ENCODE data around the gene GHRL.
"Not testable (repeated sequence)": the region's sequence is repeated elsewhere in the genome, so short reads cannot be mapped to it uniquely, and the experiment has no call there.

GHRL gene

GRCh38 chr3:10274601-10275000 is 18.1 kb downstream of the GHRL start:
- in situ Hi-C loops (cut with HindIII; ENCODE audit: low sequenced_read_pairs) = no loop called here
- no peak for DNase-seq (ENCODE audit: low read depth, low spot score)
- no peak for TF ChIP-seq CTCF (IDR thresholded peaks at IDR 0.05; ENCODE audit: low read depth, low read length)
- H3K4me3 ChIP-seq (ENCODE audit: low read depth, low read length) = no peak overlapping the region

DNA sequence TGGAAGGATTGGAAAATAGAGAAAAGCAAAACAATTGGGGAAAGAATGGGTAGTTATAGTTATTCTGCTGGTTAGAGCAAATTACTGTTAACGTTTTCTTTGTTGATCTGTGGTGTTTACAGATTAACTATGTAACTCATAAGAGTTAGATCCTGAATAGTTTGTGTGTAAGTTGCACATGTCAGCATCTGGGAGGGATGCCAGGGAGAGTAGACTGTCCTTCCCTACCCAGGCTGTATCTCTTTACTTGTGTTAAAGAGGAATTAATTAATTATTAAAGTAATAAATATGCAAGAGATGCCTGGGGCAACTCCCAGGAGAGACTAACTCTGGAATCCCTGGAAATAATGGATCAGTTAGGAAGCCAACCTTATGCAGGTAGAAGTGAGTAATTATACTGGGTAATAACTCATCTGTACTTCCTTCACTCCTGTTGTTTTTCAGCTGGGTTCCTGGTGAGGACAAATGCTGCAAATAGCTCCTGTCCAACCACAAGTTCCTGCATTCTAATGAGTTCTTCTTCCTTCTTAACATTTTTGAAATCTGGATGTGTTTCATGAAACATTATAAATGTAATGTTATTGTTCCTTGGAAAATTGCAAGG is 18.9 kb downstream of the GHRL start:
- in situ Hi-C loops (cut with HindIII; ENCODE audit: low sequenced_read_pairs) = no loop called here
- DNase-seq (ENCODE audit: low read depth, low spot score) = no peak
- TF ChIP-seq CTCF (IDR thresholded peaks at IDR 0.05; ENCODE audit: low read depth, low read length) = no peak
- H3K4me3 ChIP-seq (ENCODE audit: low read depth, low read length) = no peak overlapping the region

- DNase-seq (ENCODE audit: low read depth, low spot score) = no peak
- TF ChIP-seq CTCF (IDR thresholded peaks at IDR 0.05; ENCODE audit: low read depth, low read length) = no peak
- no peak overlapping the region for H3K4me3 ChIP-seq (ENCODE audit: low read depth, low read length)
- in situ Hi-C loops (cut with HindIII; ENCODE audit: low sequenced_read_pairs) = no loop called here
Observed at GRCh38 chr3:10272977-10273376, 19.8 kb downstream of the GHRL start.

- DNase-seq (ENCODE audit: low read depth, low spot score); H3K4me3 ChIP-seq (ENCODE audit: low read depth, low read length); in situ Hi-C loops (cut with HindIII; ENCODE audit: low sequenced_read_pairs): not testable (repeated sequence)
Observed at GRCh38 chr3:10272476-10272875, 20.3 kb downstream of the GHRL start.

DNA sequence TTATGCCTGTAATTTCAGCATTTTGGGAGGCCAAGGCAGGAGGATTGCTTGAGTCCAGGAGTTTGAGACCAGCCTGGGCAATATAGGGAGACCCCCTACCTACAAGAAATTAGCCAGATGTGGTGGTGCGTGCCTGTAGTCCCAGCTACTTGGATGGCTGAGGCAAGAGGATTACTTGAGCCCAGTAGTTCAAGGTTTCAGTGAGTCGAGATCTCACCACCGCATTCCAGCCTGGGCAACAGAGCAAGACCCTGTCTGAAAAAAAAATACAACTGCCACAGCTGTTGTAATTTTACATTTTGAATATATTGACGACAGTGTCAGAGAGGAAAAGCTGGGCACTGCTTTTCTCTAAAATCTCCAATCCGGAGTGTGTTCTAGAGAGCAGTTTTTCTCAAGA is 23.3 kb downstream of the GHRL start:
- DNase-seq (ENCODE audit: low read depth, low spot score) = no peak
- TF ChIP-seq CTCF (IDR thresholded peaks at IDR 0.05; ENCODE audit: low read depth, low read length) = no peak
- H3K4me3 ChIP-seq (ENCODE audit: low read depth, low read length) = no peak overlapping the region
- in situ Hi-C loops (cut with HindIII; ENCODE audit: low sequenced_read_pairs) = no loop called here

GRCh38 chr3:10268930-10269329 is 23.8 kb downstream of the GHRL start:
- DNase-seq (ENCODE audit: low read depth, low spot score) = no peak
- no peak for TF ChIP-seq CTCF (IDR thresholded peaks at IDR 0.05; ENCODE audit: low read depth, low read length)
- in situ Hi-C loops (cut with HindIII; ENCODE audit: low sequenced_read_pairs) = no loop called here
- H3K4me3 ChIP-seq (ENCODE audit: low read depth, low read length) = no peak overlapping the region

DNA sequence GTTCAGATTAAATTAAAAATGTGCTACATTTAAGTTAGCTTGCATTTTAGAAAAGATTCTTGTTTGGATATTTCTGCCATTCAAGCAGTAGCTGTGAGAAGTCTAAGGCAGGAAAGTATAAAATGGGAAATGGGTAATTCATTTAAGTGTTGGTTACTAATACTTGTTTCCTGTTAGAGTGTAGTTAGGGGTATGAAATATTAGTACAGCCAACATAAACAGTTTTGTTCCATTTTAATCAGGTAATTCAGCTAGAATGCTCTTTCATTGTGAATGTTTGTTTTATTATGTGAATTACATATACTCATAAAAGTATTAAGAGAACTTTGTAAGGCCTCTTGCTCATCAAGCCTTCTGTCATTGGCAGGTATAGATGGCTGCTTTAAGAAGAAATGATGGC is 24.6 kb downstream of the GHRL start:
- in situ Hi-C loops (cut with HindIII; ENCODE audit: low sequenced_read_pairs) = no loop called here
- no peak for TF ChIP-seq CTCF (IDR thresholded peaks at IDR 0.05; ENCODE audit: low read depth, low read length)

GRCh38 chr3:10266936-10267335 is 25.8 kb downstream of the GHRL start:
- H3K4me3 ChIP-seq (ENCODE audit: low read depth, low read length); in situ Hi-C loops (cut with HindIII; ENCODE audit: low sequenced_read_pairs); DNase-seq (ENCODE audit: low read depth, low spot score): not testable (repeated sequence)

More for the DNA sequence above, 24.6 kb downstream of the GHRL start:
- H3K4me3 ChIP-seq (ENCODE audit: low read depth, low read length) = no peak overlapping the region
- no peak for DNase-seq (ENCODE audit: low read depth, low spot score)

All from astrocyte of the spinal cord (primary cell).